HEK293 (cell line): ENCODE results near the gene PPIL4.

ENCODE experiments used
- CTCF ChIA-PET: fragments of 350-600 bp; formaldehyde crosslinking; extraction: SDS; loops from one replicate; lab custom pipeline; 2021; ENCODE audit warnings: antibody characterized with exemption; lab: Yijun Ruan, JAX
- POLR2A ChIA-PET: fragments of 300-600 bp; formaldehyde crosslinking; extraction: SDS; loops from one replicate; lab custom pipeline; 2020; ENCODE audit warnings: antibody characterized with exemption, inconsistent platforms; lab: Yijun Ruan, JAX
- H3K27ac ChIP-seq: fragments of 200-500 bp; sonication (Bioruptor generic); 2 replicates; pipeline ENCODE4 v1.5.1; 2014; ENCODE audit warnings: low read depth, low read length, control low read depth, inconsistent platforms; ENCODE audit errors: extremely low read depth
- H3K36me3 ChIP-seq, 2 experiments: fragments of 200-500 bp in 1 of 2; sonication (Bioruptor generic) in 1 of 2; 1 replicate in 1 of 2; 2 replicates in 1 of 2; pipeline ENCODE4 v1.5.1; 2014 to 2017; ENCODE audit warnings: inconsistent platforms in 2 of 2, low read length in 2 of 2; ENCODE audit not compliant: control insufficient read depth in 2 of 2, insufficient read depth in 1 of 2
- H3K4me1 ChIP-seq: fragments of 200-500 bp; sonication (Bioruptor generic); 2 replicates; pipeline ENCODE4 v1.5.1; 2014; ENCODE audit warnings: mild to moderate bottlenecking, low read length, inconsistent platforms; ENCODE audit not compliant: control insufficient read depth, insufficient read depth
- H3K4me3 ChIP-seq: 2 replicates; pipeline ENCODE4 v1.5.1; 2011; ENCODE audit warnings: low read depth, mild to moderate bottlenecking, control low read depth, low read length, moderate library complexity
- H3K9me3 ChIP-seq: fragments of 200-500 bp; sonication (Bioruptor generic); 2 replicates; pipeline ENCODE4 v1.5.1; 2014; ENCODE audit warnings: low read depth, low read length, inconsistent platforms; ENCODE audit not compliant: control insufficient read depth, insufficient read depth
- BCL11A ChIP-seq: fragments of 450-650 bp; formaldehyde crosslinking; IDR thresholded peaks from 2 replicates; pipeline ENCODE4 v1.5.1; 2016; ENCODE audit warnings: low read depth, missing biosample characterization, missing genetic modification characterization
- FEZF1 ChIP-seq: fragments of 450-650 bp; formaldehyde crosslinking; IDR thresholded peaks from 2 replicates; pipeline ENCODE4 v1.5.1; 2016; ENCODE audit warnings: missing biosample characterization, missing genetic modification characterization
- IKZF3 ChIP-seq: fragments of 450-650 bp; IDR thresholded peaks from 2 replicates; pipeline ENCODE4 v1.5.0; 2018; ENCODE audit warnings: missing biosample characterization, mild to moderate bottlenecking, missing genetic modification characterization, moderate library complexity
- KLF10 ChIP-seq: fragments of 450-650 bp; IDR thresholded peaks from 2 replicates; pipeline ENCODE4 v1.5.1; 2018; ENCODE audit warnings: missing biosample characterization, mild to moderate bottlenecking, missing genetic modification characterization
- SP2 ChIP-seq: fragments of 450-650 bp; formaldehyde crosslinking; IDR thresholded peaks from 2 replicates; pipeline ENCODE4 v1.5.1; 2016; ENCODE audit warnings: missing biosample characterization, missing genetic modification characterization
- SP7 ChIP-seq: fragments of 450-650 bp; formaldehyde crosslinking; IDR thresholded peaks from 2 replicates; pipeline ENCODE4 v1.5.1; 2016; ENCODE audit warnings: missing biosample characterization, missing genetic modification characterization
- ZBTB48 ChIP-seq: fragments of 450-650 bp; formaldehyde crosslinking; IDR thresholded peaks from 2 replicates; pipeline ENCODE4 v1.5.1; 2016; ENCODE audit warnings: missing biosample characterization, missing genetic modification characterization
- ZEB2 ChIP-seq: fragments of 450-650 bp; formaldehyde crosslinking; IDR thresholded peaks from 2 replicates; pipeline ENCODE4 v1.5.1; 2016; ENCODE audit warnings: missing biosample characterization, missing genetic modification characterization
- ZNF121 ChIP-seq: fragments of 450-650 bp; formaldehyde crosslinking; IDR thresholded peaks from 2 replicates; pipeline ENCODE4 v1.5.1; 2016; ENCODE audit warnings: missing biosample characterization, missing genetic modification characterization
- ZNF202 ChIP-seq: fragments of 450-650 bp; formaldehyde crosslinking; IDR thresholded peaks from 2 replicates; pipeline ENCODE4 v1.5.1; 2016; ENCODE audit warnings: missing biosample characterization, missing genetic modification characterization, borderline replicate concordance
- ZNF211 ChIP-seq: fragments of 450-650 bp; formaldehyde crosslinking; IDR thresholded peaks from 2 replicates; pipeline ENCODE4 v1.5.1; 2016; ENCODE audit warnings: low read depth, missing biosample characterization, missing genetic modification characterization
- ZNF221 ChIP-seq: fragments of 450-650 bp; formaldehyde crosslinking; IDR thresholded peaks from 2 replicates; pipeline ENCODE4 v1.5.1; 2017; ENCODE audit warnings: missing biosample characterization, missing genetic modification characterization, borderline replicate concordance
- ZNF23 ChIP-seq: fragments of 450-650 bp; formaldehyde crosslinking; IDR thresholded peaks from 2 replicates; pipeline ENCODE4 v1.5.1; 2016; ENCODE audit warnings: missing biosample characterization, missing genetic modification characterization, borderline replicate concordance
- ZNF24 ChIP-seq: fragments of 450-650 bp; formaldehyde crosslinking; IDR thresholded peaks from 2 replicates; pipeline ENCODE4 v1.5.1; 2016; ENCODE audit warnings: missing biosample characterization, missing genetic modification characterization
- ZNF366 ChIP-seq: fragments of 450-650 bp; formaldehyde crosslinking; conservative IDR thresholded peaks from 2 replicates; pipeline ENCODE4 v1.5.1; 2016; ENCODE audit warnings: missing biosample characterization, missing genetic modification characterization
- ZNF37A ChIP-seq: fragments of 450-650 bp; IDR thresholded peaks from 2 replicates; pipeline ENCODE4 v1.5.1; 2018; ENCODE audit warnings: missing biosample characterization, missing genetic modification characterization
- ZNF391 ChIP-seq: fragments of 450-650 bp; formaldehyde crosslinking; IDR thresholded peaks from 2 replicates; pipeline ENCODE4 v1.5.1; 2016; ENCODE audit warnings: low read depth, missing biosample characterization, missing genetic modification characterization, borderline replicate concordance
- ZNF426 ChIP-seq: fragments of 450-650 bp; formaldehyde crosslinking; IDR thresholded peaks from 2 replicates; pipeline ENCODE4 v1.5.1; 2017; ENCODE audit warnings: missing biosample characterization, missing genetic modification characterization, mild to moderate bottlenecking, inconsistent platforms, moderate library complexity
- ZNF433 ChIP-seq: fragments of 450-650 bp; formaldehyde crosslinking; IDR thresholded peaks from 2 replicates; pipeline ENCODE4 v1.5.1; 2016; ENCODE audit warnings: missing biosample characterization, missing genetic modification characterization, low read depth
- ZNF48 ChIP-seq: fragments of 450-650 bp; formaldehyde crosslinking; IDR thresholded peaks from 2 replicates; pipeline ENCODE4 v1.5.1; 2016; ENCODE audit warnings: missing biosample characterization, missing genetic modification characterization
- ZNF521 ChIP-seq: fragments of 450-650 bp; formaldehyde crosslinking; IDR thresholded peaks from 2 replicates; pipeline ENCODE4 v1.5.1; 2017; ENCODE audit warnings: missing biosample characterization, mild to moderate bottlenecking, missing genetic modification characterization
- ZNF549 ChIP-seq: fragments of 450-650 bp; IDR thresholded peaks from 2 replicates; pipeline ENCODE4 v1.5.1; 2018; ENCODE audit warnings: missing biosample characterization, missing genetic modification characterization, mild to moderate bottlenecking, inconsistent platforms, moderate library complexity
- ZNF561 ChIP-seq: fragments of 450-650 bp; IDR thresholded peaks from 2 replicates; pipeline ENCODE4 v1.5.1; 2018; ENCODE audit warnings: missing biosample characterization, missing genetic modification characterization, borderline replicate concordance
- ZNF629 ChIP-seq: fragments of 450-650 bp; formaldehyde crosslinking; IDR thresholded peaks from 2 replicates; pipeline ENCODE4 v1.5.1; 2017; ENCODE audit warnings: missing biosample characterization, missing genetic modification characterization
- ZNF670 ChIP-seq: fragments of 450-650 bp; formaldehyde crosslinking; IDR thresholded peaks from 2 replicates; pipeline ENCODE4 v1.5.1; 2016; ENCODE audit warnings: missing biosample characterization, missing genetic modification characterization, low read depth
- ZNF843 ChIP-seq: fragments of 450-650 bp; formaldehyde crosslinking; IDR thresholded peaks from 2 replicates; pipeline ENCODE4 v1.5.1; 2016; ENCODE audit warnings: missing biosample characterization, missing genetic modification characterization
- ZSCAN16 ChIP-seq: fragments of 450-650 bp; formaldehyde crosslinking; IDR thresholded peaks from 2 replicates; pipeline ENCODE4 v1.5.1; 2016; ENCODE audit warnings: missing biosample characterization, missing genetic modification characterization
- TF ChIP-seq, protein P1 (sequence below): fragments of 450-650 bp; formaldehyde crosslinking; IDR thresholded peaks from 2 replicates; pipeline ENCODE4 v1.5.1; 2017; ENCODE audit warnings: missing biosample characterization, missing genetic modification characterization
- TF ChIP-seq, protein P2 (sequence below): fragments of 450-650 bp; formaldehyde crosslinking; IDR thresholded peaks from 2 replicates; pipeline ENCODE4 v1.5.1; 2017; ENCODE audit warnings: missing biosample characterization, missing genetic modification characterization
- TF ChIP-seq, protein P3 (sequence below): fragments of 450-650 bp; formaldehyde crosslinking; IDR thresholded peaks from 2 replicates; pipeline ENCODE4 v1.5.1; 2016; ENCODE audit warnings: missing biosample characterization, missing genetic modification characterization

PPIL4 gene

DNA sequence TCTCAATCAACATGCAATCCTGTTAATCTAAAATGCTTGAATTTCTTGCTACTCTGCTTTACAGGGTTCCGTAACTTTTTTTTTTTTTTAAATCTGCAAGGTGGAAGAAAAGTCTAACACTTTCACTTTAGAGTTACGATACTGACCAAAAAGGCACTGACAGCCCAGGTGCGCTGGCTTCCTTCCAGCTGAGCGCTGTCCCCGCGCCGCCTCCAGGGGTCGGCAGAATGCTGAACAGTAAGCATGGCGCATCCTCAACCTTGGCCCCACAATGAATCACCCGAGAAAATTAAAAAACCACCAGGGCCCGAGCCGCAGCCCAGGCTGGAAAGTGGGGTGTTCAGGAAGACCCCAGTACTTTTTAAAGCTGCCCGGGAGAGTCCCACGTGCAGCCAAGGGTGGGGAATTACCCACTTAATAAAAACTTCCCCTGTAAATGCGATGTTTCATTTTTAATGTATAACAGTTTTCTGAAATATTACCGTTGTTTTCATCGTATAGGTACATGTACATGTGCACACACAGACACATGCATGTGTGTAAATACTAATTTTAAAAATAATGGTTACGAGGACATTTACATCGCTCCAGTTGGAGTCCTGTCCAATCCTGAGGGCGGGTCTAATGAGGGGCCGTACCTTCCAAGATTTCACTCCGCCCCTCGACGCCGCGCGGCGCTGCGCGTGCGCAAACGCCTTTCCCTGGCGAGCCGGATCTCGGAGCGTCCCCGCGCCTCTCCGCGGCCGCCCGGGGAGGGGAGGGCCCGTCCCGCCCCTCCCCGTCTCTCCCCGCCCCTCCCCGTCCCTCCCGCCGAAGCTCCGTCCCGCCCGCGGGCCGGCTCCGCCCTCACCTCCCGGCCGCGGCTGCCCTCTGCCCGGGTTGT, 19.9 kb upstream of the PPIL4 start, which contains the start of gene GINM1 (continued):
- TF ChIP-seq ZNF24 (tag by site-specific recombination) (peak; percentile 52; the same call in 1 of the 2 replicates), IKZF3 (tag by site-specific recombination) (no peak), FEZF1 (peak; percentile 26; the same call in 1 of the 2 replicates)
- TF ChIP-seq, all 188 proteins: peak for 33

DNA sequence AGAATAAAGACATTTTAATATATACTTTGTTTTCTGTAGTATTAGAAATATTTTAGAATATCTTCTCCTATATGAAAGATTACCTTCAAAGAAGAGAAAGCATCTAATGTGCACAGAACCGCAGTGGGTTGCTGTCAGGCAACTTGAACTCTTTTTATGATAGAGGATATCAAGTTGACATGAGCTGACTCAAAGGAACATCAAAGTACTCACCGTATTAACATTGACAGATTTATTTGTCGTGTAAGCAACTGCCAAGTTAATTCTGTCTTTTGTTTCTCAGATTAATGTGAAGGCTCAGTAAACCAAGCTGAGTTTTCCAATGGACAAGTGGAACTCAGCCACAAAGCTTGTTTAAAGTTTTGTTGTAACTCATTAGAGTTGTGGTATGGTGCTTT, 18.1 kb upstream of the PPIL4 start:
- POLR2A ChIA-PET: interaction anchor here (1.4 to 1.5 kb wide), 2 partner anchors 19 to 159 kb away, joined by 3 to 10 read pairs; partner anchors contain the start of gene PPIL4
- peaks cover 19% of the 10 kb centered on the region; the same call in 1 of the 2 replicates for H3K4me1 ChIP-seq
- no peaks in the 10 kb centered on the region for H3K9me3 ChIP-seq
- H3K36me3 ChIP-seq: no peaks in the 10 kb centered on the region
- H3K4me3 ChIP-seq: no peak overlapping the region
- CTCF ChIA-PET: interaction anchor here (0.6 to 2.1 kb wide), 10 partner anchors 12 to 1033 kb away, joined by 3 to 14 read pairs (median 3); partner anchors contain the start of gene PPIL4
- H3K27ac ChIP-seq: no peak overlapping the region
- no peak for TF ChIP-seq ZNF211 (tag by site-specific recombination)
- peak; percentile 79; the same call in 1 of the 2 replicates for TF ChIP-seq BCL11A
- no peak for TF ChIP-seq ZNF521 (tag by site-specific recombination)
- TF ChIP-seq ZNF561 (tag by site-specific recombination): no peak
- peak; percentile 22; the same call in 1 of the 2 replicates for TF ChIP-seq KLF10 (tag by site-specific recombination)
- TF ChIP-seq ZBTB48 (tag by site-specific recombination): no peak
- TF ChIP-seq, protein P1, sequence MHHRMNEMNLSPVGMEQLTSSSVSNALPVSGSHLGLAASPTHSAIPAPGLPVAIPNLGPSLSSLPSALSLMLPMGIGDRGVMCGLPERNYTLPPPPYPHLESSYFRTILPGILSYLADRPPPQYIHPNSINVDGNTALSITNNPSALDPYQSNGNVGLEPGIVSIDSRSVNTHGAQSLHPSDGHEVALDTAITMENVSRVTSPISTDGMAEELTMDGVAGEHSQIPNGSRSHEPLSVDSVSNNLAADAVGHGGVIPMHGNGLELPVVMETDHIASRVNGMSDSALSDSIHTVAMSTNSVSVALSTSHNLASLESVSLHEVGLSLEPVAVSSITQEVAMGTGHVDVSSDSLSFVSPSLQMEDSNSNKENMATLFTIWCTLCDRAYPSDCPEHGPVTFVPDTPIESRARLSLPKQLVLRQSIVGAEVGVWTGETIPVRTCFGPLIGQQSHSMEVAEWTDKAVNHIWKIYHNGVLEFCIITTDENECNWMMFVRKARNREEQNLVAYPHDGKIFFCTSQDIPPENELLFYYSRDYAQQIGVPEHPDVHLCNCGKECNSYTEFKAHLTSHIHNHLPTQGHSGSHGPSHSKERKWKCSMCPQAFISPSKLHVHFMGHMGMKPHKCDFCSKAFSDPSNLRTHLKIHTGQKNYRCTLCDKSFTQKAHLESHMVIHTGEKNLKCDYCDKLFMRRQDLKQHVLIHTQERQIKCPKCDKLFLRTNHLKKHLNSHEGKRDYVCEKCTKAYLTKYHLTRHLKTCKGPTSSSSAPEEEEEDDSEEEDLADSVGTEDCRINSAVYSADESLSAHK (tag by site-specific recombination): no peak
- no peak for TF ChIP-seq ZNF221 (tag by site-specific recombination)
- no peak for TF ChIP-seq ZNF121 (tag by site-specific recombination)
- no peak for TF ChIP-seq ZNF670 (tag by site-specific recombination)
- no peak for TF ChIP-seq ZNF426 (tag by site-specific recombination)
- no peak for TF ChIP-seq ZNF549
- TF ChIP-seq ZNF366 (tag by site-specific recombination): peak; percentile 58; the same call in 1 of the 2 replicates
- no peak for TF ChIP-seq SP2 (tag by site-specific recombination)
- no peak for TF ChIP-seq ZNF37A (tag by site-specific recombination)
- TF ChIP-seq ZNF202 (tag by site-specific recombination): no peak
- peak; percentile 95 for TF ChIP-seq ZSCAN16 (tag by site-specific recombination)
- no peak for TF ChIP-seq ZNF23
- no peak for TF ChIP-seq ZNF433 (tag by site-specific recombination)
- TF ChIP-seq ZNF48 (tag by site-specific recombination): no peak
- TF ChIP-seq ZNF629 (tag by site-specific recombination): peak; percentile 68
- TF ChIP-seq, protein P2, sequence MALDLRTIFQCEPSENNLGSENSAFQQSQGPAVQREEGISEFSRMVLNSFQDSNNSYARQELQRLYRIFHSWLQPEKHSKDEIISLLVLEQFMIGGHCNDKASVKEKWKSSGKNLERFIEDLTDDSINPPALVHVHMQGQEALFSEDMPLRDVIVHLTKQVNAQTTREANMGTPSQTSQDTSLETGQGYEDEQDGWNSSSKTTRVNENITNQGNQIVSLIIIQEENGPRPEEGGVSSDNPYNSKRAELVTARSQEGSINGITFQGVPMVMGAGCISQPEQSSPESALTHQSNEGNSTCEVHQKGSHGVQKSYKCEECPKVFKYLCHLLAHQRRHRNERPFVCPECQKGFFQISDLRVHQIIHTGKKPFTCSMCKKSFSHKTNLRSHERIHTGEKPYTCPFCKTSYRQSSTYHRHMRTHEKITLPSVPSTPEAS (tag by site-specific recombination): no peak
- peak; percentile 76 for TF ChIP-seq ZEB2 (tag by site-specific recombination)
- peak; percentile 51; the same call in 1 of the 2 replicates for TF ChIP-seq SP7 (tag by site-specific recombination)
- TF ChIP-seq ZNF843 (tag by site-specific recombination): peak; percentile 44; the same call in 1 of the 2 replicates
- TF ChIP-seq ZNF391 (tag by site-specific recombination): no peak
- TF ChIP-seq, protein P3, sequence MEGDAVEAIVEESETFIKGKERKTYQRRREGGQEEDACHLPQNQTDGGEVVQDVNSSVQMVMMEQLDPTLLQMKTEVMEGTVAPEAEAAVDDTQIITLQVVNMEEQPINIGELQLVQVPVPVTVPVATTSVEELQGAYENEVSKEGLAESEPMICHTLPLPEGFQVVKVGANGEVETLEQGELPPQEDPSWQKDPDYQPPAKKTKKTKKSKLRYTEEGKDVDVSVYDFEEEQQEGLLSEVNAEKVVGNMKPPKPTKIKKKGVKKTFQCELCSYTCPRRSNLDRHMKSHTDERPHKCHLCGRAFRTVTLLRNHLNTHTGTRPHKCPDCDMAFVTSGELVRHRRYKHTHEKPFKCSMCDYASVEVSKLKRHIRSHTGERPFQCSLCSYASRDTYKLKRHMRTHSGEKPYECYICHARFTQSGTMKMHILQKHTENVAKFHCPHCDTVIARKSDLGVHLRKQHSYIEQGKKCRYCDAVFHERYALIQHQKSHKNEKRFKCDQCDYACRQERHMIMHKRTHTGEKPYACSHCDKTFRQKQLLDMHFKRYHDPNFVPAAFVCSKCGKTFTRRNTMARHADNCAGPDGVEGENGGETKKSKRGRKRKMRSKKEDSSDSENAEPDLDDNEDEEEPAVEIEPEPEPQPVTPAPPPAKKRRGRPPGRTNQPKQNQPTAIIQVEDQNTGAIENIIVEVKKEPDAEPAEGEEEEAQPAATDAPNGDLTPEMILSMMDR: no peak
